OCI-LY3 (cell line): ENCODE results near the gene RAP2C.

Experiments used
- EZH2phosphoT487 ChIP-seq: fragments of 200-600 bp; shearing (Covaris generic); IDR thresholded peaks from 2 replicates; pipeline ENCODE4 v1.6.1; 2018; ENCODE audit warnings: antibody characterized with exemption, mixed run types, low read depth
- TF ChIP-seq, protein P1 (sequence below): fragments of 200-600, 300-600 bp; sonication (generic); IDR thresholded peaks from 2 replicates; pipeline ENCODE4 v1.5.1; 2014; ENCODE audit warnings: antibody characterized with exemption, low read length, low read depth

DNA sequence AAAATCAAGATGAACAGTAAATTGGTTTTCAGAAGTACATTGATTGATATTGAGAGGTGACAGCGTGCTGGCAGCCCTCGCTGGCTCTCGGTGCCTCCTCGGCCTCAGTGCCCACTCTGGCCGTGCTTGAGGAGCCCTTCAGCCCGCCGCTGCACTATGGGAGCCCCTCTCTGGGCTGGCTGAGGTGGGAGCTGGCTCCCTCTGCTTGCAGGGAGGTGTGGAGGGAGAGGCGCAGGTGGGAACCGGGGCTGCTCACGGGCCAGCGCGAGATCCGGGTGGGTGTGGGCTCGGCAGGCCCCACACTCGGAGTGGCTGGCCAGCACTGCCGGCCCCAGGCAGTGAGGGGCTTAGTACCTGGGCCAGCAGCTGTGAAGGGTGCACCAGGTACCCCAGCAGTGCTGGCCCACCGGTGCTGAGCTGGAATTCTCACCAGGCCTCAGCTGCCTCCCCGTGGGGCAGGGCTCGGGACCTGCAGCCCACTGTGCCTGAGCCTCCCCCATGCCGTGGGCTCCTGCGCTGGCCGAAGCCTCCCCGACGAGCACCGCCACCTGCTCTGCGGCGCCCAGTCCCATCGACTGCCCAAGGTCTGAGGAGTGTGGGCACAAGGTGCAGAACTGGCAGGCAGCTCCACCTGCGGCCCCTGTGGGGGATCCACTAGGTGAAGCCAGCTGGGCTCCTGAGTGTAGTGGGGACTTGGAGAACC, 25.2 kb downstream of the RAP2C start:
- TF ChIP-seq, protein P1, sequence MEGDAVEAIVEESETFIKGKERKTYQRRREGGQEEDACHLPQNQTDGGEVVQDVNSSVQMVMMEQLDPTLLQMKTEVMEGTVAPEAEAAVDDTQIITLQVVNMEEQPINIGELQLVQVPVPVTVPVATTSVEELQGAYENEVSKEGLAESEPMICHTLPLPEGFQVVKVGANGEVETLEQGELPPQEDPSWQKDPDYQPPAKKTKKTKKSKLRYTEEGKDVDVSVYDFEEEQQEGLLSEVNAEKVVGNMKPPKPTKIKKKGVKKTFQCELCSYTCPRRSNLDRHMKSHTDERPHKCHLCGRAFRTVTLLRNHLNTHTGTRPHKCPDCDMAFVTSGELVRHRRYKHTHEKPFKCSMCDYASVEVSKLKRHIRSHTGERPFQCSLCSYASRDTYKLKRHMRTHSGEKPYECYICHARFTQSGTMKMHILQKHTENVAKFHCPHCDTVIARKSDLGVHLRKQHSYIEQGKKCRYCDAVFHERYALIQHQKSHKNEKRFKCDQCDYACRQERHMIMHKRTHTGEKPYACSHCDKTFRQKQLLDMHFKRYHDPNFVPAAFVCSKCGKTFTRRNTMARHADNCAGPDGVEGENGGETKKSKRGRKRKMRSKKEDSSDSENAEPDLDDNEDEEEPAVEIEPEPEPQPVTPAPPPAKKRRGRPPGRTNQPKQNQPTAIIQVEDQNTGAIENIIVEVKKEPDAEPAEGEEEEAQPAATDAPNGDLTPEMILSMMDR = no peak
- no peak for TF ChIP-seq EZH2phosphoT487
